Transverse colon (tissue), 4 donors: ENCODE results near the gene NSD2.

Source experiments
- POLR2A ChIP-seq: fragments of 450-650 bp; IDR thresholded peaks from one replicate; pipeline ENCODE4 v1.6.1; 2016; ENCODE audit warnings: antibody characterized with exemption, mild to moderate bottlenecking, moderate library complexity
- POLR2AphosphoS5 ChIP-seq, 3 donors: sonication (generic); formaldehyde crosslinking; IDR thresholded peaks; one replicate each; pipeline ENCODE4 v1.6.1; 2016; ENCODE audit warnings: antibody characterized with exemption in 3 of 3
- TF ChIP-seq, protein P1 (sequence below), 5 experiments: fragments of 200-600 bp in 3 of 5; fragments of 450-650 bp in 2 of 5; sonication (generic) in 3 of 5; IDR thresholded peaks; 1 replicate in 2 of 5; 2 replicates in 3 of 5; pipeline ENCODE4 v1.5.1; 2016 to 2017; ENCODE audit warnings: antibody characterized with exemption in 5 of 5, inconsistent platforms in 3 of 5, mild to moderate bottlenecking in 2 of 5, moderate library complexity in 1 of 5

DNA sequence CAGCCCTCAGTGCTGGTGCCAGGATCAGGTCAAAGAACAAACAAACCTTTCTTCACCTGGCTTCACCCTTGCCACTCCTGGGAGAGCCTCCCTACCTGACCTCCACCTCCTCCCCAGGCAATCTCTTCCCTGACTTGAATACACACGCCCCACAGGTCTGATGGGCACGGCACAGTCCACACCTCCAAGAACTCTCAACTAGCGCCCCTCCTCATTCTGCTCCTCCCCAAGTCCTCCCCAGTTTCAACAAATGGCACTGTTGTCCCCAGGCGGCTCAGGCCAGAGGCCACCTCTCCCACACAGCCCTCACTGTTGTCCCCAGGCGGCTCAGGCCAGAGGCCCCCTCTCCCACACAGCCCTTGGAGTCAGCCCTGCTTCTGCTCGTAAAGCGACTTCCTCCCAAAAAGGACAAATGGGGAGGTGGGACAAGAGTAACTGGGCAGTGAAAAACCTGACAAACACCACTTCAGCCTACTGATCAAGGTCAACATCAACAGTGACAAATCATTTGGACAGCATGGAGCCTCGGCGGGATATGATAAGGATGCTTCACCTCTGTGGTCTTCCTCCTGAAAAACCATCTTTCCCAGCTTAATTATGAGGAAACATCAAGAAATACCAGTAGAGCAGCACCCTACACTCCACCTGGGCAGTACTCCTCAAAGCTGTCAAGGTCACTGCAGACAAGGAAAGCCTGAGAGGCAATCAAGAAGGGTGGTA is 18.1 kb upstream of the NSD2 start:
- TF ChIP-seq, protein P1, sequence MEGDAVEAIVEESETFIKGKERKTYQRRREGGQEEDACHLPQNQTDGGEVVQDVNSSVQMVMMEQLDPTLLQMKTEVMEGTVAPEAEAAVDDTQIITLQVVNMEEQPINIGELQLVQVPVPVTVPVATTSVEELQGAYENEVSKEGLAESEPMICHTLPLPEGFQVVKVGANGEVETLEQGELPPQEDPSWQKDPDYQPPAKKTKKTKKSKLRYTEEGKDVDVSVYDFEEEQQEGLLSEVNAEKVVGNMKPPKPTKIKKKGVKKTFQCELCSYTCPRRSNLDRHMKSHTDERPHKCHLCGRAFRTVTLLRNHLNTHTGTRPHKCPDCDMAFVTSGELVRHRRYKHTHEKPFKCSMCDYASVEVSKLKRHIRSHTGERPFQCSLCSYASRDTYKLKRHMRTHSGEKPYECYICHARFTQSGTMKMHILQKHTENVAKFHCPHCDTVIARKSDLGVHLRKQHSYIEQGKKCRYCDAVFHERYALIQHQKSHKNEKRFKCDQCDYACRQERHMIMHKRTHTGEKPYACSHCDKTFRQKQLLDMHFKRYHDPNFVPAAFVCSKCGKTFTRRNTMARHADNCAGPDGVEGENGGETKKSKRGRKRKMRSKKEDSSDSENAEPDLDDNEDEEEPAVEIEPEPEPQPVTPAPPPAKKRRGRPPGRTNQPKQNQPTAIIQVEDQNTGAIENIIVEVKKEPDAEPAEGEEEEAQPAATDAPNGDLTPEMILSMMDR (IDR thresholded peaks at IDR 0.05) = no peak
- TF ChIP-seq POLR2A (peak; percentile 38), POLR2AphosphoS5 (IDR thresholded peaks at IDR 0.05) (peak in 1 of 3 donors; percentile 49)
